LoVo (cell line): ENCODE results near the gene CDS1.
"Not testable (repeated sequence)": the region's sequence is repeated elsewhere in the genome, so short reads cannot be mapped to it uniquely, and the experiment has no call there.

Experiments used
- DNase-seq: peaks from one replicate; pipeline ENCODE4 v3.0.0-alpha.2; 2016; ENCODE audit warnings: low spot score

Gene CDS1

GRCh38 chr4:84673475-84674240 lies 90.7 kb downstream of the CDS1 start:
- DNase-seq: peak; percentile 24

- no peak for DNase-seq
Observed at GRCh38 chr4:84677093-84677492, 94.2 kb downstream of the CDS1 start.

GRCh38 chr4:84677995-84678394 lies 95.1 kb downstream of the CDS1 start:
- no peak for DNase-seq

GRCh38 chr4:84678976-84679744 lies 96.2 kb downstream of the CDS1 start:
- DNase-seq: no peak

GRCh38 chr4:84680956-84681355 lies 98.0 kb downstream of the CDS1 start:
- no peak for DNase-seq

GRCh38 chr4:84681486-84682274 lies 98.8 kb downstream of the CDS1 start:
- no peak for DNase-seq

GRCh38 chr4:84682661-84683060 lies 99.7 kb downstream of the CDS1 start:
- not testable (repeated sequence) for DNase-seq

- DNase-seq: no peak
Observed at GRCh38 chr4:84683064-84683850, 100.3 kb downstream of the CDS1 start.

GRCh38 chr4:84684361-84684760 lies 101.4 kb downstream of the CDS1 start:
- DNase-seq: no peak

GRCh38 chr4:84685105-84685504 lies 102.2 kb downstream of the CDS1 start:
- DNase-seq: no peak

- DNase-seq: no peak
Observed at GRCh38 chr4:84688605-84689004, 105.7 kb downstream of the CDS1 start.

- no peak for DNase-seq
Observed at GRCh38 chr4:84689197-84689596, 106.3 kb downstream of the CDS1 start.

GRCh38 chr4:84690481-84690880 lies 107.6 kb downstream of the CDS1 start:
- no peak for DNase-seq

GRCh38 chr4:84691170-84691691 lies 108.3 kb downstream of the CDS1 start:
- DNase-seq: peak; percentile 61

- no peak for DNase-seq
Observed at GRCh38 chr4:84691800-84692199, 108.9 kb downstream of the CDS1 start.

GRCh38 chr4:84697159-84697558 lies 114.2 kb downstream of the CDS1 start:
- DNase-seq: no peak

GRCh38 chr4:84697615-84698201 lies 114.8 kb downstream of the CDS1 start:
- DNase-seq: no peak

GRCh38 chr4:84699001-84699671 lies 116.2 kb downstream of the CDS1 start:
- DNase-seq: no peak
